Measurements from ENCODE around the gene AGPAT1. TPM values are rescaled to one million over a fixed set of nuclear protein-coding genes. Genes with fewer than 3 reads are reported as not detected.

AGPAT1 gene
- total and polyA plus RNA-seq, 2 of the 8 experiments (the other 6 are each of a cell fraction or from before 2014, with no cell fraction given), result 96.0 to 222 TPM

- no peaks in the 10 kb centered on the region; the same call in 1 of the 2 replicates for H3K23me2 ChIP-seq (ENCODE audit: low read depth, low read length)
- H4K91ac ChIP-seq (replicated peaks; ENCODE audit: insufficient read length, low read length), result no peak overlapping the region
- no peak overlapping the region for H3K56ac ChIP-seq (replicated peaks; ENCODE audit: insufficient read length, low read depth, low read length)
- H2BK20ac ChIP-seq (ENCODE audit: low read length), result no peak overlapping the region
- no peaks in the 10 kb centered on the region for H3K4me1 ChIP-seq (replicated peaks in 1 of 4; ENCODE audit: control insufficient read depth in 3 of 4, insufficient read depth in 4 of 4, low read length in 3 of 4)
- no peak overlapping the region for H3K4me2 ChIP-seq (ENCODE audit: insufficient read depth in 1 of 2, low read depth in 2 of 2, low read length in 2 of 2)
- no peaks in the 10 kb centered on the region for H4K20me1 ChIP-seq (replicated peaks in 1 of 2; ENCODE audit: control insufficient read depth in 1 of 2, insufficient read depth in 2 of 2, low read length in 2 of 2)
- H4K5ac ChIP-seq (ENCODE audit: insufficient read length, low read depth, low read length), result no peak overlapping the region
- H2BK120ac ChIP-seq (replicated peaks; ENCODE audit: low read depth, low read length), result no peak overlapping the region
- H3K14ac ChIP-seq (ENCODE audit: insufficient read length), result no peak overlapping the region
- H3K4ac ChIP-seq (replicated peaks; ENCODE audit: insufficient read length, low read depth, low read length), result no peak overlapping the region
- no peak overlapping the region for H2AK5ac ChIP-seq (ENCODE audit: low read depth, low read length)
- no peak overlapping the region for H3K27ac ChIP-seq (ENCODE audit: low read depth, low read length)
- FAIRE-seq (no peak), DNase-seq (ENCODE audit: low read depth in 1 of 2, low spot score in 2 of 2) (no peak)
- H2BK15ac ChIP-seq (ENCODE audit: low read length), result no peak overlapping the region
- H4K8ac ChIP-seq (ENCODE audit: extremely low read depth, insufficient read depth, low read length), result no peak overlapping the region
- H3K79me1 ChIP-seq (ENCODE audit: low read depth, low read length), result no peaks in the 10 kb centered on the region; the same call in 1 of the 2 replicates
- H2BK12ac ChIP-seq (ENCODE audit: low read depth, low read length), result no peak overlapping the region
- no peak overlapping the region for H2AFZ ChIP-seq (ENCODE audit: low read length)
- H3K9ac ChIP-seq (replicated peaks in 1 of 4; ENCODE audit: extremely low read depth in 1 of 4, low read depth in 3 of 4, low read length in 3 of 4), result no peak overlapping the region
- 85% methylated on average over 10 of the region's 10 CpGs; no CpG with 5 or more reads in 1 of the 2 experiments for WGBS, 2 experiments (ENCODE audit: extremely low coverage in 1 of 2, insufficient coverage in 1 of 2, insufficient read length in 1 of 2, insufficient replicate concordance in 2 of 2, low coverage in 1 of 2, low lambda C conversion rate in 2 of 2, missing lambda C conversion rate in 1 of 2)
- H3K4me3 ChIP-seq (ENCODE audit: extremely low read depth in 1 of 4, insufficient read depth in 2 of 4, low read depth in 3 of 4, low read length in 4 of 4), result no peak overlapping the region
- no peaks in the 10 kb centered on the region for H3K36me3 ChIP-seq (ENCODE audit: control insufficient read depth in 2 of 4, insufficient read depth in 4 of 4, low read length in 3 of 4)
- POLR2A ChIA-PET (ENCODE audit: partially characterized antibody), result no interaction called here
- H3K9me3 ChIP-seq (ENCODE audit: insufficient read depth in 2 of 2, low read depth in 1 of 2, low read length in 1 of 2), result no peaks in the 10 kb centered on the region
- no peaks in the 10 kb centered on the region for H3K27me3 ChIP-seq (replicated peaks in 1 of 4; ENCODE audit: control insufficient read depth in 3 of 4, extremely low read depth in 1 of 4, insufficient read depth in 3 of 4, low read length in 3 of 4)
- no peaks in the 10 kb centered on the region for H3K79me2 ChIP-seq (ENCODE audit: control insufficient read depth in 1 of 2, insufficient read depth in 2 of 2, low read length in 2 of 2)
- no peak overlapping the region for H3K23ac ChIP-seq (ENCODE audit: insufficient read length)
- TF ChIP-seq BACH1 (IDR thresholded peaks at IDR 0.05; ENCODE audit: low read length) (no peak), KDM1A (IDR thresholded peaks at IDR 0.05; ENCODE audit: borderline replicate concordance, low read length) (no peak), FOSL1 (IDR thresholded peaks at IDR 0.05; ENCODE audit: insufficient read depth, low read depth, low read length) (no peak), YY1 (IDR thresholded peaks at IDR 0.05; ENCODE audit: low read depth, low read length) (no peak), TEAD4 (IDR thresholded peaks at IDR 0.05; ENCODE audit: low read depth, low read length) (no peak)
- CTCF ChIA-PET (ENCODE audit: partially characterized antibody), result no interaction called here
- no peak overlapping the region for H2BK5ac ChIP-seq (ENCODE audit: low read depth, low read length)
- no peak overlapping the region for H3K18ac ChIP-seq (ENCODE audit: extremely low read depth, low read length)
Measured at GRCh38 chr6:32216285-32216684, 40.4 kb upstream of the AGPAT1 start.
